Peyer's patch (tissue), 4 donors: Measurements from ENCODE around the gene ITGAV. TPM values are rescaled to one million over a fixed set of nuclear protein-coding genes. Genes with fewer than 3 reads are reported as not detected.

ENCODE experiments used
- DNase-seq, 3 donors: peaks; one replicate each; pipeline ENCODE4 v3.0.0-alpha.2; 2017 to 2019
- H3K27ac ChIP-seq, 4 donors: fragments of 200-600 bp; sonication (generic); one replicate each; pipeline ENCODE4 v1.5.1; 2016 to 2019
- H3K27me3 ChIP-seq, 2 donors: fragments of 200-600 bp; sonication (generic); one replicate each; pipeline ENCODE4 v1.5.1; 2019
- H3K36me3 ChIP-seq, 3 donors: fragments of 200-600 bp; sonication (generic); one replicate each; pipeline ENCODE4 v1.5.1; 2016 to 2019
- H3K4me1 ChIP-seq, 4 donors: fragments of 200-600 bp; sonication (generic); one replicate each; pipeline ENCODE4 v1.5.1; 2016 to 2019
- H3K4me3 ChIP-seq, 4 donors: fragments of 200-600 bp; sonication (generic); 1 replicate in 3 of 4; 2 replicates in 1 of 4; pipeline ENCODE4 v1.5.1; 2016 to 2019; ENCODE audit warnings: mild to moderate bottlenecking in 1 of 4
- H3K9me3 ChIP-seq, 4 donors: fragments of 200-600 bp; sonication (generic); one replicate each; pipeline ENCODE4 v1.5.1; 2016 to 2019; ENCODE audit warnings: mild to moderate bottlenecking in 1 of 4
- POLR2A ChIP-seq, 2 donors: fragments of 450-650 bp; IDR thresholded peaks; one replicate each; pipeline ENCODE4 v1.5.1; 2017; ENCODE audit warnings: antibody characterized with exemption in 2 of 2, mild to moderate bottlenecking in 2 of 2, moderate library complexity in 2 of 2
- total RNA-seq, 4 donors: library from RNA; depleted of rRNA; stranded (reverse); fragments of >200 nt; gene quantifications; one replicate each; pipeline ENCODE4 v1.1.0, GENCODE V29; 2016
- TF ChIP-seq, protein P1 (sequence below), 6 experiments: fragments of 450-650 bp in 4 of 6; fragments of 200-600 bp in 2 of 6; sonication (generic) in 1 of 6; IDR thresholded peaks; one replicate each; pipeline ENCODE4 v1.5.1; 2017 to 2019; ENCODE audit warnings: antibody characterized with exemption in 6 of 6, mild to moderate bottlenecking in 3 of 6, moderate library complexity in 1 of 6

The ITGAV gene
- total RNA-seq, 4 donors from 2014 or later: 28.1 to 35.9 (median 31.2) TPM

DNA sequence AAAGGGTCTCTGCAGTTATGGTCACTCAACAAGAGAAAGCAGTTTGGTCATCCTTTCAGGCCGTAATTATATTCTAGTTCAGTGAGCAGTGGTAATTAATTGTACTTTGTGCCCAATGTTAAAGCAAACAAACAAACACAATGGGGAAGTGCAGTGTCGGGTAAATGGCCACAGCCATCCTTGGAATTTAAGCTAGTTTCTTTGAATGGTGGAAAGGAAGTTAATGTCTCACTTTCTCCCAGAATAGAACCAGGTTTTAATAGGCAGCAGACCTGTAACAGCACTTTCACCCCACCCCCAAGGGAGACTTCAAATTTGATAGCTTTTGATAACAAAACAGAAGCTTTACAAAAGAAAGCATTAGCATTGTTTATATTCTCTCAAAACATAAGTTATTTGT lies 20.0 kb upstream of the ITGAV start:
- TF ChIP-seq POLR2A (IDR thresholded peaks at IDR 0.05): no peak
- TF ChIP-seq, protein P1, sequence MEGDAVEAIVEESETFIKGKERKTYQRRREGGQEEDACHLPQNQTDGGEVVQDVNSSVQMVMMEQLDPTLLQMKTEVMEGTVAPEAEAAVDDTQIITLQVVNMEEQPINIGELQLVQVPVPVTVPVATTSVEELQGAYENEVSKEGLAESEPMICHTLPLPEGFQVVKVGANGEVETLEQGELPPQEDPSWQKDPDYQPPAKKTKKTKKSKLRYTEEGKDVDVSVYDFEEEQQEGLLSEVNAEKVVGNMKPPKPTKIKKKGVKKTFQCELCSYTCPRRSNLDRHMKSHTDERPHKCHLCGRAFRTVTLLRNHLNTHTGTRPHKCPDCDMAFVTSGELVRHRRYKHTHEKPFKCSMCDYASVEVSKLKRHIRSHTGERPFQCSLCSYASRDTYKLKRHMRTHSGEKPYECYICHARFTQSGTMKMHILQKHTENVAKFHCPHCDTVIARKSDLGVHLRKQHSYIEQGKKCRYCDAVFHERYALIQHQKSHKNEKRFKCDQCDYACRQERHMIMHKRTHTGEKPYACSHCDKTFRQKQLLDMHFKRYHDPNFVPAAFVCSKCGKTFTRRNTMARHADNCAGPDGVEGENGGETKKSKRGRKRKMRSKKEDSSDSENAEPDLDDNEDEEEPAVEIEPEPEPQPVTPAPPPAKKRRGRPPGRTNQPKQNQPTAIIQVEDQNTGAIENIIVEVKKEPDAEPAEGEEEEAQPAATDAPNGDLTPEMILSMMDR (IDR thresholded peaks at IDR 0.05): no peak
- H3K9me3 ChIP-seq: no peaks in the 10 kb centered on the region
- DNase-seq: no peak
- H3K4me1 ChIP-seq: no peaks in the 10 kb centered on the region
- no peaks in the 10 kb centered on the region for H3K36me3 ChIP-seq
- H3K4me3 ChIP-seq: no peak overlapping the region
- no peak overlapping the region for H3K27ac ChIP-seq
- no peaks in the 10 kb centered on the region for H3K27me3 ChIP-seq

- TF ChIP-seq, protein P1 (IDR thresholded peaks at IDR 0.05): no peak
- no peak overlapping the region for H3K4me3 ChIP-seq
- no peak for DNase-seq
Measured at GRCh38 chr2:186570604-186571003, 19.3 kb upstream of the ITGAV start.

DNA sequence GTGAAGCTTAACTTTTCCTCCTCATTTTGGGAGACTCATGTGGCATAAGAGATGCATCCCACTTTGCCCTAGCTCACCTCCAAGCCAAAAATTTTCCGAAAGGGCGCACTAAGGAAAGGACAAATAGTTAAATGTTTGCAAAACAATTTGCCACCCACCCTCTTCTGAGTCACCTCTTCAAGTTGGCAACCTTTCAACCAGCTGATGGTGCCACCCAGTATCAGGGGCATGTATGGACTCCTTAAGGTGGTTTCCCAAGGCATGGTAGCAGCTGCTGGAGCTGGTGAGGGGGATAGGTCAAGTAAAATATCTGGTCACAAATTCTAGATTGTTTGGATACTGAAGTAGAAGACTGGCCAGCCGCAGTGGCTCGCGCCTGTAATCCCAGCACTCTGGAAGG lies 17.2 kb upstream of the ITGAV start:
- TF ChIP-seq POLR2A (IDR thresholded peaks at IDR 0.05): no peak
- TF ChIP-seq, protein P1 (IDR thresholded peaks at IDR 0.05): no peak
- H3K4me1 ChIP-seq: peaks cover 0 to 4% (median 0%) of the 10 kb centered on the region in 4 donors
- no peak for DNase-seq
- H3K36me3 ChIP-seq: no peaks in the 10 kb centered on the region
- H3K9me3 ChIP-seq: no peaks in the 10 kb centered on the region
- no peaks in the 10 kb centered on the region for H3K27me3 ChIP-seq
- H3K27ac ChIP-seq: no peak overlapping the region
- H3K4me3 ChIP-seq: no peak overlapping the region

More at GRCh38 chr2:186570604-186571003, 19.3 kb upstream of the ITGAV start:
- Histone ChIP-seq H3K36me3 (no peaks in the 10 kb centered on the region), H3K27me3 (no peaks in the 10 kb centered on the region), H3K4me1 (peaks cover 0 to under 1% (median 0%) of the 10 kb centered on the region in 4 donors), H3K9me3 (no peaks in the 10 kb centered on the region), H3K27ac (no peak overlapping the region)

DNA sequence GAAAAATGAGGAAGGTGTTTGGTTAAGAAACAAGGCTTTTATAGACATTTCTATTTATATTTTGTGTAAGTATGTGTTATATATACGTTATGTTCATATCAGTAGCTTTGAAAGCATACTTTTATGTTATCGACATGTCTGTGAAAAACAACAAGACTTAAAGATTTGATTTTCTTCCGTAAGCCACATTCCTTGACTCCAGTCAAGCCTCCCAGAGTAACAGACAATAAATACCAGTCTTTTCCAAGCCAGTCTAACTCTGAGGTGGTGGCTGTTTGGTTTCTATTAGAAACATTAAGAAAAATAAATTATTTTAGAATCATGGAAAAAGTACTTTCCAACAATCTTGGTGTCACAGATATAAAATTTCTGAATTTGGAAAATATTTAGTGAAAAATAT lies 16.3 kb upstream of the ITGAV start:
- Histone ChIP-seq H3K27ac (no peak overlapping the region), H3K9me3 (no peaks in the 10 kb centered on the region), H3K4me3 (no peak overlapping the region), H3K4me1 (peaks cover 0 to 4% (median 0%) of the 10 kb centered on the region in 4 donors), H3K36me3 (no peaks in the 10 kb centered on the region), H3K27me3 (no peaks in the 10 kb centered on the region)
- TF ChIP-seq, protein P1 (IDR thresholded peaks at IDR 0.05): no peak
- TF ChIP-seq POLR2A (IDR thresholded peaks at IDR 0.05): no peak
- no peak for DNase-seq

DNA sequence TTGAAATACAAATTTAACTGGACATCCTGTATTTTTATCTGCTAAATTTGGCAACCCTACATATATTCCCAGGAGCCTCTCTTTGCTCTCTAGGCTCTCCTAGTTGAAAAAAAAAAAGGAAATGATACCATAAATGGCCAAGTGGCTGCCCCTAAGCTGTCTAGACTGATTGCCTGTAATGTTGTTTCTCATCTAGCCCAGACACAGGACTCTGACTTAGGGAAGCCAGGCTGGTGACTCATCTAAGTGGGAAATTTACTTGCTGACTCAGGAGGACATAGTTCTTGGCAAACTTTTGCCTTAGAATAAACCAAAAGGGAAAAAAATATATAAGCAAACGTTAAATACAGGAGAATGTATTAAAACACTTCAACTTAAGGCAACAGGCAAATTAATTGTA lies 14.6 kb upstream of the ITGAV start:
- TF ChIP-seq, protein P1 (IDR thresholded peaks at IDR 0.05): no peak
- no peak for TF ChIP-seq POLR2A (IDR thresholded peaks at IDR 0.05)
- H3K36me3 ChIP-seq: no peaks in the 10 kb centered on the region
- no peaks in the 10 kb centered on the region for H3K27me3 ChIP-seq
- peaks cover 0 to 4% (median 0%) of the 10 kb centered on the region in 4 donors for H3K4me1 ChIP-seq
- no peak overlapping the region for H3K4me3 ChIP-seq
- no peaks in the 10 kb centered on the region for H3K9me3 ChIP-seq
- no peak overlapping the region for H3K27ac ChIP-seq
- peak in 1 of 3 donors; percentile 59 for DNase-seq

- H3K36me3 ChIP-seq: no peaks in the 10 kb centered on the region
- H3K9me3 ChIP-seq: no peaks in the 10 kb centered on the region
- H3K4me1 ChIP-seq: peaks cover 0 to 4% (median 0%) of the 10 kb centered on the region in 4 donors
- no peak for DNase-seq
- no peak for TF ChIP-seq POLR2A (IDR thresholded peaks at IDR 0.05)
- TF ChIP-seq, protein P1 (IDR thresholded peaks at IDR 0.05): no peak
- no peak overlapping the region for H3K27ac ChIP-seq
- no peaks in the 10 kb centered on the region for H3K27me3 ChIP-seq
- no peak overlapping the region for H3K4me3 ChIP-seq
Measured at GRCh38 chr2:186575856-186576255, 14.0 kb upstream of the ITGAV start.
